ENCODE results near the gene CUEDC1.

DNA sequence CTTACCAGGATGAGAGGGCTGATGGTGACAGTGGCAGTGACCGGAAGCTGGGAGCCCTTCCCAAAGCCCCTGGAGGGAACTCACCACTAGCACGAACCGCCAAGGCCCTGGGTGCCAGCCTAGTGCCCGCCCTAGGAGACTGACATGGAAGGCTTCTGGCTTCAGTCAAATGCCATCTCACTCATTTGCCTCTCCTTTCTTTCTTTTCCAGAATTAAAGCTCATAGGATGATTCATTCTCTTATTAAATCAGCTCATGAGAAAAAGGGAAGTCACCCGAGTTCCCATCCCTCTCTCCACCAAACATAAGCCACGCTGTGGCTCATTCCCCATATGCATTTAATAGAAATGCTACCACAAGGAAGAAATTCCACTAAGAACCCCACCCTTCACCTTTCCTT lies 12.1 kb downstream of the CUEDC1 start:
- TF ChIP-seq, protein P1, sequence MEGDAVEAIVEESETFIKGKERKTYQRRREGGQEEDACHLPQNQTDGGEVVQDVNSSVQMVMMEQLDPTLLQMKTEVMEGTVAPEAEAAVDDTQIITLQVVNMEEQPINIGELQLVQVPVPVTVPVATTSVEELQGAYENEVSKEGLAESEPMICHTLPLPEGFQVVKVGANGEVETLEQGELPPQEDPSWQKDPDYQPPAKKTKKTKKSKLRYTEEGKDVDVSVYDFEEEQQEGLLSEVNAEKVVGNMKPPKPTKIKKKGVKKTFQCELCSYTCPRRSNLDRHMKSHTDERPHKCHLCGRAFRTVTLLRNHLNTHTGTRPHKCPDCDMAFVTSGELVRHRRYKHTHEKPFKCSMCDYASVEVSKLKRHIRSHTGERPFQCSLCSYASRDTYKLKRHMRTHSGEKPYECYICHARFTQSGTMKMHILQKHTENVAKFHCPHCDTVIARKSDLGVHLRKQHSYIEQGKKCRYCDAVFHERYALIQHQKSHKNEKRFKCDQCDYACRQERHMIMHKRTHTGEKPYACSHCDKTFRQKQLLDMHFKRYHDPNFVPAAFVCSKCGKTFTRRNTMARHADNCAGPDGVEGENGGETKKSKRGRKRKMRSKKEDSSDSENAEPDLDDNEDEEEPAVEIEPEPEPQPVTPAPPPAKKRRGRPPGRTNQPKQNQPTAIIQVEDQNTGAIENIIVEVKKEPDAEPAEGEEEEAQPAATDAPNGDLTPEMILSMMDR (conservative IDR thresholded peaks at IDR 0.05; ENCODE audit: low read depth, low read length), result no peak
- TF ChIP-seq EZH2 (IDR thresholded peaks at IDR 0.05; ENCODE audit: borderline replicate concordance, low read depth, low read length, poor library complexity, severe bottlenecking), result no peak
